ENCODE measurements around the gene CHST13. TPM values are rescaled to one million over a fixed set of nuclear protein-coding genes. Genes with fewer than 3 reads are reported as not detected.

CHST13 gene, protein sequence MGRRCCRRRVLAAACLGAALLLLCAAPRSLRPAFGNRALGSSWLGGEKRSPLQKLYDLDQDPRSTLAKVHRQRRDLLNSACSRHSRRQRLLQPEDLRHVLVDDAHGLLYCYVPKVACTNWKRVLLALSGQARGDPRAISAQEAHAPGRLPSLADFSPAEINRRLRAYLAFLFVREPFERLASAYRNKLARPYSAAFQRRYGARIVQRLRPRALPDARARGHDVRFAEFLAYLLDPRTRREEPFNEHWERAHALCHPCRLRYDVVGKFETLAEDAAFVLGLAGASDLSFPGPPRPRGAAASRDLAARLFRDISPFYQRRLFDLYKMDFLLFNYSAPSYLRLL
- total RNA-seq: under 1 TPM in 1 of 4 donors, not detected in 3; 0.20 TPM
- polyA plus RNA-seq: under 1 TPM in 1 of 3 donors, not detected in 2; 0.07 TPM
- long read RNA-seq, donor 1: 0 reads
- long read RNA-seq, donor 2: 0 reads

DNA sequence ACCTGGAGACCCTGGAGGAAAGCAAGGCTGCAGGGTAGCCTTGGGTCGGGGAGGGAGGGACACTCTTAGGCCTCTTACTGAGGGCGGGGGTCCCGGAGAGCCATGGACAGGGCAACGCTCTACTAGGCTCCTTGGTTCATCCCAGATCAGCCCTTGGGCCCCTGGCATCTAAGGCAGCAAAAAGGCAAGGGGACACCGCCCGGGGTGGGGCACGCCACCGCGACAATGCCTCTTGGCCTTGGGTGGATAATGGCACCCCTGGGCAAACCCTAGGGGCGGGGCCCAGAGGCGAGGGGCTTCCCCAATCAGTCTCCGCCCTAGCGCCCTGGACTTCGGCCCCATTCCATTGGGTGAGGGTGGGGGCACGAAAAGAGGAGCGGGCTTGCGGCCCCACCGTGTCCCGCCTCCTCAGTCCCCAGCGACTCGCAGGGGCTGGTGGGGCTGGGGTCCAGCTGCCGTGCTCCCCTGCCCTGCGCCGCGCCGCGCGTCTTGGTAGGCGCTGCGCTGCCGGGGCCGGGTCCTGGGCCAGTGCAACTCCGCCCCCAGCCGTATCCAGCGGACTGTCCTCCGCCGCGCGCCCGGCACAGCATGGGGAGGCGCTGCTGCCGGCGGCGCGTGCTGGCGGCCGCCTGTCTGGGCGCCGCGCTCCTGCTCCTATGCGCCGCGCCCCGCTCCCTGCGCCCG lies at the start of gene CHST13:
TSS of gene CHST13 (plus strand) at position 411 of the 684 bp plus-strand sequence. CDS start at position 589, 178 bp downstream.
- DNase-seq (peak; percentile 53 to 62), ATAC-seq (peak; percentile 71 to 86 (median 82))
- Histone ChIP-seq H3K36me3 (ENCODE audit: insufficient read depth in 1 of 2, low read depth in 1 of 2) (no peaks in the 10 kb centered on the region), H3K27me3 (ENCODE audit: insufficient read depth in 3 of 3, low read length in 2 of 3) (peaks cover 0 to 4% (median 0%) of the 10 kb centered on the region in 3 donors), H3K9me3 (no peaks in the 10 kb centered on the region), H3K4me3 (peak within 1 kb of the TSS; percentile 65), H3K4me1 (peaks cover 3% of the 10 kb centered on the region), H3K27ac (no peak within 1 kb of the TSS)
- TF ChIP-seq, protein P1, sequence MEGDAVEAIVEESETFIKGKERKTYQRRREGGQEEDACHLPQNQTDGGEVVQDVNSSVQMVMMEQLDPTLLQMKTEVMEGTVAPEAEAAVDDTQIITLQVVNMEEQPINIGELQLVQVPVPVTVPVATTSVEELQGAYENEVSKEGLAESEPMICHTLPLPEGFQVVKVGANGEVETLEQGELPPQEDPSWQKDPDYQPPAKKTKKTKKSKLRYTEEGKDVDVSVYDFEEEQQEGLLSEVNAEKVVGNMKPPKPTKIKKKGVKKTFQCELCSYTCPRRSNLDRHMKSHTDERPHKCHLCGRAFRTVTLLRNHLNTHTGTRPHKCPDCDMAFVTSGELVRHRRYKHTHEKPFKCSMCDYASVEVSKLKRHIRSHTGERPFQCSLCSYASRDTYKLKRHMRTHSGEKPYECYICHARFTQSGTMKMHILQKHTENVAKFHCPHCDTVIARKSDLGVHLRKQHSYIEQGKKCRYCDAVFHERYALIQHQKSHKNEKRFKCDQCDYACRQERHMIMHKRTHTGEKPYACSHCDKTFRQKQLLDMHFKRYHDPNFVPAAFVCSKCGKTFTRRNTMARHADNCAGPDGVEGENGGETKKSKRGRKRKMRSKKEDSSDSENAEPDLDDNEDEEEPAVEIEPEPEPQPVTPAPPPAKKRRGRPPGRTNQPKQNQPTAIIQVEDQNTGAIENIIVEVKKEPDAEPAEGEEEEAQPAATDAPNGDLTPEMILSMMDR (IDR thresholded peaks at IDR 0.05): peak; percentile 4
- whole genome bisulfite sequencing, 3 donors: 6 to 11% (median 7%) methylated on average over 28 to 56 of the region's 56 CpGs
- intact Hi-C loops (cut with DNase I): loop anchor here (5.0 to 10.0 kb wide), 4 partner anchors 131 to 1023 kb away; partner anchors contain the start of gene TXNRD3 (in 1 of the 2)

DNA sequence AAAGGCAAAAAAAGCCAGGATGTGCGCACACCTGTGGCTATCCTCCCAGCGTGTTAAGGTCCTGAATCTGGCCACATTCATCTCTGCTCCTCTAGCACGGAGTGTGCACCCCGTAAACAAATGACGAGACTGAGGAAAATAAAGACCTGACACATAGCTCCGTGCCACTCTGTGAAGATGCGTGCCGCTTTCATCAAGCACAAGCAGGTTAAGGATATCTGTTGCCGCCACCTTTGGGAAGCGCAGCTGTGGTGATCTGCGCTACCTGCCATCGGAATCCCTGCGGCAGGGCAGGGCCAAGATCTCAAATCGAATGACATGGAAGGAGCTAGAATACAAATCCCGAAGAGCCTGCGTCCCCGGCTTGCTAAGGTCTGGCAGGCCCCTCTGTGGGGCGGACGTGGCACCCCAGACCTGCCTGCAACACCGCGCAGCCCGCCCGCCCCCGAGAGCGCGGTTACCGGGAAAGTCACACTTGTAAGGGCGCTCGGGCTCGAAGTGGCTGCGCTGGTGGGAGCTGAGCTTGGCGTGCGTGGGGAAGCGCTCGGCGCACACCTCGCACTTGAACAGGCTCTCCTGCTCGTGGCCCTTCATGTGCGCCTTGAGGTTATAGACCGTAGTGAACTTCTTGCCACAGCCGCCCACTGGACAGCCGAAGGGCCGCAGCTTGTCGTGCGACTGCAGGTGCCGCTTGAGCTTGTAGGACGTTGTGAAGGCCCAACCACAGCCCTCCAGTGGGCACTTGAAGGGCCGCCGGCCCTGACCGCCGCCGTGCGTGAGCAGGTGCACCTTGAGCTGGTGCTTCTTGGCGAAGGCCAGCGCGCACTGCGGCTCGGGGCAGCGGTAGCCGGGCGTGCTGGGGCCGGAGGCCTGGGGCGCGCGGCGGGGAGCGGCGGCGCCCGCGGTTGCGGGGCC lies 49.2 kb upstream of the CHST13 start:
- Histone ChIP-seq H3K4me1 (peaks cover 49% of the 10 kb centered on the region), H3K27me3 (ENCODE audit: insufficient read depth in 3 of 3, low read length in 2 of 3) (no peaks in the 10 kb centered on the region), H3K9me3 (no peaks in the 10 kb centered on the region), H3K27ac (peak overlapping the region; percentile 96), H3K4me3 (peak overlapping the region; percentile 87), H3K36me3 (ENCODE audit: insufficient read depth in 1 of 2, low read depth in 1 of 2) (peaks cover 3 to 28% of the 10 kb centered on the region in 2 donors)
- ATAC-seq (peak; percentile 19 to 39 (median 28)), DNase-seq (peak; percentile 60 to 79)
- TF ChIP-seq, protein P1 (IDR thresholded peaks at IDR 0.05): no peak
- intact Hi-C loops (cut with DNase I): loop anchor here (5.0 to 10.0 kb wide), 3 partner anchors 120 to 212 kb away; partner anchors contain the start of gene KLF15 (in 1 of the 2)
- 5 to 6% (median 5%) methylated on average over 62 to 72 of the region's 72 CpGs for WGBS, 3 donors

DNA sequence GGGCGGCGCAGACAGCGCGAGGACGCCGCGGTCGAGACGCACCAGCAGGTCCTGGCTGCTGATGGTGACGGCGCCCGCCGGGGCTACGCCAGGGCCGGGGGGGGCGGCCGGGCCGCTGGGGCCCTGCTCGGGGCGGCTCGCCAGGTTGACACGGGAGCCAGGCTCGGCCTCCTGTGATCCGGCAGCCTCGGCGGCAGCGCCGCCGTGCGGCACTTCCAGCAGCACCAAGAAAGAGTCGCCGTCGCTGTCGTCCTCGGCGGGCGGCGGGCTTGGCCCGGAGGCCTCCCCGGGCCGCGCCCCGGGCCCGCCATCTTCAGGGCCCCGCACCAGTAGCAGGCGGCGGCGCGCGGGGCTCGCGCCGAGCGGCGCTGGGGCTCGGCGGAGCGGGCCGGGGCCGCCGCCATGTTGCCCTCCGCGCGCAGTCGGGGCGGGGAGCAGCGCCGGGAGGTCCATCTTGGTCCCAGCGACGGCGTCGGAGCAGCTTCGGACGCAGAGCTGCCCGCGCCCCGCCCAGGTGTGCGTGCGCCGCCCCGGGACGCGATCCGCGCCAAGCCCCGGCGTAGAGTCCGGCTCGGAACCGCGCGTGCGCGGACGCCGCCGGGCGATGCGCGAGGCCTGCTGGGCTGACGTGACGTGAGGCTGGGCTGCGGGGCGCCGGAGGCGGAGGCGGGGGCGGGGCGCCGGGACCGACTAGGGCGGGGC lies 48.4 kb upstream of the CHST13 start, which contains the start of gene ZXDC:
TSS of gene ZXDC (minus strand) at position 479 of the 702 bp plus-strand sequence. CDS start at position 453, 26 bp downstream.
- peak; percentile 76 to 90 (median 80) for ATAC-seq
- Histone ChIP-seq H3K4me3 (peak within 1 kb of the TSS; percentile 87), H3K36me3 (ENCODE audit: insufficient read depth in 1 of 2, low read depth in 1 of 2) (peaks cover 3 to 20% of the 10 kb centered on the region in 2 donors), H3K27ac (peak within 1 kb of the TSS; percentile 96), H3K9me3 (no peaks in the 10 kb centered on the region), H3K4me1 (peaks cover 42% of the 10 kb centered on the region), H3K27me3 (ENCODE audit: insufficient read depth in 3 of 3, low read length in 2 of 3) (no peaks in the 10 kb centered on the region)
- WGBS, 3 donors: 0 to 1% (median 1%) methylated on average over 44 to 112 of the region's 112 CpGs
- TF ChIP-seq, protein P1 (IDR thresholded peaks at IDR 0.05): peak; percentile 54
- peak; percentile 96 to 98 for DNase-seq
- intact Hi-C loops (cut with DNase I): loop anchor here in 1 of 2 donors (10.0 kb wide), 2 partner anchors 121 to 211 kb away; partner anchors contain the start of gene KLF15

All from psoas muscle (tissue), 8 donors.